HepG2 (cell line): ENCODE data around the gene CD19. TPM values are rescaled to one million over a fixed set of nuclear protein-coding genes. Genes with fewer than 3 reads are reported as not detected.

ENCODE experiments used
- AKAP8 ChIP-seq: sonication (generic); formaldehyde crosslinking; IDR thresholded peaks from 2 replicates; pipeline ENCODE4 v1.5.1; 2020; ENCODE audit warnings: mild to moderate bottlenecking, missing genetic modification reagents
- BRD4 ChIP-seq: sonication (generic); formaldehyde crosslinking; IDR thresholded peaks from 2 replicates; pipeline ENCODE4 v1.4.0; 2020; ENCODE audit warnings: missing genetic modification reagents
- CHCHD3 ChIP-seq: sonication (generic); formaldehyde crosslinking; IDR thresholded peaks from 2 replicates; pipeline ENCODE4 v1.8.0; 2022; ENCODE audit warnings: mild to moderate bottlenecking, missing genetic modification reagents, moderate library complexity
- GFI1 ChIP-seq: sonication (generic); formaldehyde crosslinking; IDR thresholded peaks from 2 replicates; pipeline ENCODE4 v1.5.0; 2020; ENCODE audit warnings: missing genetic modification reagents, mild to moderate bottlenecking, borderline replicate concordance
- NFIC ChIP-seq: IDR thresholded peaks from 2 replicates; pipeline ENCODE4 v1.6.1; 2012; ENCODE audit warnings: mild to moderate bottlenecking, low read length, inconsistent platforms
- RARA ChIP-seq: IDR thresholded peaks from 2 replicates; pipeline ENCODE4 v1.6.1; 2016; ENCODE audit warnings: missing genetic modification reagents, missing compliant biosample characterization
- REL ChIP-seq: sonication (generic); formaldehyde crosslinking; conservative IDR thresholded peaks from 2 replicates; pipeline ENCODE4 v1.8.0; 2022; ENCODE audit warnings: mild to moderate bottlenecking, missing genetic modification reagents, moderate library complexity
- RFXAP ChIP-seq: sonication (generic); formaldehyde crosslinking; IDR thresholded peaks from 2 replicates; pipeline ENCODE4 v1.4.0; 2020; ENCODE audit warnings: missing genetic modification reagents, borderline replicate concordance
- SMAD1 ChIP-seq: sonication (generic); formaldehyde crosslinking; IDR thresholded peaks from 2 replicates; pipeline ENCODE4 v1.4.0; 2020; ENCODE audit warnings: missing genetic modification reagents, low read depth, mild to moderate bottlenecking, borderline replicate concordance
- SNAI1 ChIP-seq: sonication (generic); formaldehyde crosslinking; IDR thresholded peaks from 2 replicates; pipeline ENCODE4 v1.5.0; 2020; ENCODE audit warnings: mild to moderate bottlenecking, missing genetic modification reagents, borderline replicate concordance
- STAT5B ChIP-seq: sonication (generic); formaldehyde crosslinking; IDR thresholded peaks from 2 replicates; pipeline ENCODE4 v1.4.0; 2020; ENCODE audit warnings: missing genetic modification reagents
- ZBTB33 ChIP-seq: sonication (generic); formaldehyde crosslinking; IDR thresholded peaks from 2 replicates; pipeline ENCODE4 v1.4.0; 2020; ENCODE audit warnings: missing genetic modification reagents
- ZBTB4 ChIP-seq: sonication (generic); formaldehyde crosslinking; IDR thresholded peaks from 2 replicates; pipeline ENCODE4 v1.4.0; 2020; ENCODE audit warnings: missing genetic modification reagents, mild to moderate bottlenecking, borderline replicate concordance
- ZFP1 ChIP-seq: IDR thresholded peaks from 2 replicates; pipeline ENCODE4 v1.6.1; 2016
- ZMYM2 ChIP-seq: sonication (generic); formaldehyde crosslinking; IDR thresholded peaks from 2 replicates; pipeline ENCODE4 v1.8.0; 2022; ENCODE audit warnings: mild to moderate bottlenecking, missing genetic modification reagents
- ZNF17 ChIP-seq: sonication (generic); formaldehyde crosslinking; IDR thresholded peaks from 2 replicates; pipeline ENCODE4 v1.5.0; 2020; ENCODE audit warnings: mild to moderate bottlenecking, missing genetic modification reagents
- ZNF280D ChIP-seq: sonication (generic); formaldehyde crosslinking; IDR thresholded peaks from 2 replicates; pipeline ENCODE4 v1.5.1; 2020; ENCODE audit warnings: mild to moderate bottlenecking, missing genetic modification reagents
- ZNF354B ChIP-seq: sonication (generic); formaldehyde crosslinking; IDR thresholded peaks from 2 replicates; pipeline ENCODE4 v1.8.0; 2022; ENCODE audit warnings: mild to moderate bottlenecking, missing genetic modification reagents
- ZNF414 ChIP-seq: sonication (generic); formaldehyde crosslinking; IDR thresholded peaks from 2 replicates; pipeline ENCODE4 v1.5.0; 2020; ENCODE audit warnings: missing genetic modification reagents
- ZNF746 ChIP-seq: sonication (generic); formaldehyde crosslinking; IDR thresholded peaks from 2 replicates; pipeline ENCODE4 v1.8.0; 2022; ENCODE audit warnings: mild to moderate bottlenecking, missing genetic modification reagents
- ZNF841 ChIP-seq: sonication (generic); formaldehyde crosslinking; IDR thresholded peaks from 2 replicates; pipeline ENCODE4 v1.8.1; 2023; ENCODE audit warnings: missing genetic modification reagents, borderline replicate concordance
- ZSCAN12 ChIP-seq: sonication (generic); formaldehyde crosslinking; IDR thresholded peaks from 2 replicates; pipeline ENCODE4 v1.9.0; 2021; ENCODE audit warnings: mild to moderate bottlenecking, missing genetic modification reagents
- polyA plus RNA-seq, 8 experiments: library from polyadenylated mRNA; depleted of rRNA in 3 of 8; stranded (reverse) in 7 of 8; unstranded in 1 of 8; fragments of >200 nt; fragmentation: Illumina TruSeq in 4 of 8; extraction: Trizol in 4 of 8; gene quantifications; 2 replicates each; pipeline versions ENCODE4 v1.2.1 to v1.2.3, GENCODE V29; 2011 to 2016; ENCODE audit warnings: low read depth in 4 of 8, missing spikeins in 1 of 8, mixed read lengths in 1 of 8; ENCODE audit not compliant: insufficient read depth in 1 of 8
- total RNA-seq, 5 experiments: library from RNA; depleted of rRNA; stranded (reverse); fragments of >200 nt; fragmentation: Illumina TruSeq; extraction: Trizol; gene quantifications; 2 replicates each; pipeline ENCODE4 v1.2.3, GENCODE V29; 2016; ENCODE audit warnings: low read depth in 1 of 5
- TF ChIP-seq, protein P1 (sequence below): sonication (generic); formaldehyde crosslinking; IDR thresholded peaks from 2 replicates; pipeline ENCODE4 v1.5.0; 2020; ENCODE audit warnings: missing genetic modification reagents

Gene CD19
- total and polyA plus RNA-seq, 2 of the 13 experiments (the other 11 are each of a cell fraction or from before 2014, with no cell fraction given), result 0.55 to 1.1 TPM

DNA sequence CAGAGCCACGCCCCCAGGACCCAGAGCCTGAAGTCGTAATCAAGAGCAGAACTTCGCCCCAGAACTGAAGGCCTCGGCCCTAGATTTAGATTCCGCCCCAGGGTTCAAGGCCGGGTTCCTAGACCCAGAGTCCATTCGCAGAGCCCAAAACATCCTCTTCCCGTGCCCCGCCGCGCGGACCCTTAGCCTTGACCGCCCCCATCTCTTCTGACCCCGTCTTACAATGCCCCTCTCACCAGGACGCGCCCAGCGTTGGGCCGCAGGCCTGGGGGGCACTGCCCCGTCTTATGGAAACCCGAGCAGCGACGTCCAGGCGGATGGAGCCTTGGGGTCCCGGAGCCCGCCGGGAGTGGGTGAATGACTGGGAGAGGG, 5.0 kb downstream of the CD19 start (continued):
- TF ChIP-seq ZMYM2, result peak; percentile 87
- TF ChIP-seq SMAD1 (CRISPR knock-in tag), result no peak
- no peak for TF ChIP-seq AKAP8 (CRISPR knock-in tag)
- no peak for TF ChIP-seq ZNF841 (CRISPR knock-in tag)
- TF ChIP-seq NFIC, result no peak
- no peak for TF ChIP-seq REL (CRISPR knock-in tag)
- no peak for TF ChIP-seq ZFP1 (CRISPR knock-in tag)
- 0 out of 2 replicates have a peak, but pooled peaks have one; percentile 60 for TF ChIP-seq ZBTB4 (CRISPR knock-in tag)
- no peak for TF ChIP-seq ZNF354B
- no peak for TF ChIP-seq ZNF17 (CRISPR knock-in tag)
- no peak for TF ChIP-seq CHCHD3 (CRISPR knock-in tag)
- TF ChIP-seq GFI1 (CRISPR knock-in tag), result no peak
- TF ChIP-seq ZNF414, result no peak
- no peak for TF ChIP-seq ZSCAN12 (CRISPR knock-in tag)
- no peak for TF ChIP-seq BRD4 (CRISPR knock-in tag)
- TF ChIP-seq RFXAP (CRISPR knock-in tag), result no peak
- TF ChIP-seq STAT5B (CRISPR knock-in tag), result no peak
- TF ChIP-seq RARA (CRISPR knock-in tag), result peak; percentile 82
- TF ChIP-seq ZBTB33 (CRISPR knock-in tag), result no peak
- TF ChIP-seq ZNF746 (CRISPR knock-in tag), result no peak
- TF ChIP-seq ZNF280D, result no peak
- TF ChIP-seq, protein P1, sequence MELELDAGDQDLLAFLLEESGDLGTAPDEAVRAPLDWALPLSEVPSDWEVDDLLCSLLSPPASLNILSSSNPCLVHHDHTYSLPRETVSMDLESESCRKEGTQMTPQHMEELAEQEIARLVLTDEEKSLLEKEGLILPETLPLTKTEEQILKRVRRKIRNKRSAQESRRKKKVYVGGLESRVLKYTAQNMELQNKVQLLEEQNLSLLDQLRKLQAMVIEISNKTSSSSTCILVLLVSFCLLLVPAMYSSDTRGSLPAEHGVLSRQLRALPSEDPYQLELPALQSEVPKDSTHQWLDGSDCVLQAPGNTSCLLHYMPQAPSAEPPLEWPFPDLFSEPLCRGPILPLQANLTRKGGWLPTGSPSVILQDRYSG (CRISPR knock-in tag), result no peak
- no peak for TF ChIP-seq SNAI1 (CRISPR knock-in tag)
